Panc1 (cell line): Measurements from ENCODE around the gene CPM. TPM values are rescaled to one million over a fixed set of nuclear protein-coding genes. Genes with fewer than 3 reads are reported as not detected.

ENCODE experiments used
- ATAC-seq: fragments of 200-7000 bp; cut with Tn5 transposase; 2 replicates; pipeline ENCODE4 v1.9.1; 2020; ENCODE audit warnings: mild to moderate bottlenecking, moderate library complexity
- BruUV-seq: library from RNA; stranded (reverse); fragments of 400-500 nt; replicated peaks from 2 replicates; lab custom pipeline; 2021; lab: Mats Ljungman, UMichigan
- CTCF ChIA-PET: fragments of 300-600 bp; sonication (Branson Sonifier 250); formaldehyde crosslinking; loops from one replicate; lab custom pipeline; 2022; ENCODE audit warnings: antibody characterized with exemption; lab: Charles Lee
- POLR2A ChIA-PET: fragments of 300-600 bp; sonication (Branson Sonifier 250); formaldehyde crosslinking; loops from one replicate; lab custom pipeline; 2022; ENCODE audit warnings: antibody characterized with exemption; lab: Charles Lee
- DNase-seq: peaks from one replicate; pipeline ENCODE4 v3.0.0-alpha.2; 2010; ENCODE audit warnings: low read depth, low spot score
- H3K27ac ChIP-seq: 2 replicates; pipeline ENCODE4 v1.5.1; 2011; ENCODE audit warnings: mild to moderate bottlenecking, low read length, inconsistent platforms
- H3K27me3 ChIP-seq: fragments of 200-500 bp; sonication (Bioruptor generic); 2 replicates; pipeline ENCODE4 v1.6.0; 2014; ENCODE audit warnings: low read length, inconsistent platforms; ENCODE audit not compliant: control insufficient read depth, insufficient read depth
- H3K36me3 ChIP-seq: fragments of 200-500 bp; sonication (Bioruptor generic); 2 replicates; pipeline ENCODE4 v1.5.1; 2014; ENCODE audit warnings: inconsistent platforms, mild to moderate bottlenecking, low read length, moderate library complexity; ENCODE audit not compliant: control insufficient read depth, insufficient read depth
- H3K4me1 ChIP-seq: 2 replicates; pipeline ENCODE4 v1.5.1; 2011; ENCODE audit warnings: inconsistent platforms, mild to moderate bottlenecking, low read length, moderate library complexity; ENCODE audit not compliant: control insufficient read depth, insufficient read depth
- H3K4me3 ChIP-seq, 2 experiments: 2 replicates each; pipeline ENCODE4 v1.5.1; 2011 to 2012; ENCODE audit warnings: low read depth in 2 of 2, low read length in 2 of 2, mild to moderate bottlenecking in 2 of 2, inconsistent platforms in 1 of 2, moderate library complexity in 1 of 2
- H3K9me3 ChIP-seq: fragments of 200-500 bp; sonication (Bioruptor generic); 2 replicates; pipeline ENCODE4 v1.5.1; 2014; ENCODE audit warnings: low read depth, mild to moderate bottlenecking, inconsistent platforms, low read length, moderate library complexity; ENCODE audit not compliant: control insufficient read depth, insufficient read depth
- POLR2AphosphoS5 ChIP-seq: IDR thresholded peaks from 2 replicates; pipeline ENCODE4 v1.6.1; 2012; ENCODE audit warnings: mild to moderate bottlenecking, low read depth, low read length, moderate library complexity
- SIN3A ChIP-seq: IDR thresholded peaks from 2 replicates; pipeline ENCODE4 v1.6.1; 2012; ENCODE audit warnings: low read depth, mild to moderate bottlenecking, low read length, moderate library complexity, borderline replicate concordance; ENCODE audit not compliant: insufficient read depth
- TCF7L2 ChIP-seq: IDR thresholded peaks from 2 replicates; pipeline ENCODE4 v1.6.1; 2011; ENCODE audit warnings: mild to moderate bottlenecking, low read depth, low read length, inconsistent platforms
- in situ Hi-C: cut with HindIII; loops from 2 replicates; pipeline ENCODE4 v1.10.0; 2016; ENCODE audit warnings: low sequenced_read_pairs, low pct_unique_long_range_greater_than_20kb
- intact Hi-C: fragments of 100-400 bp; cut with micrococcal nuclease; formaldehyde crosslinking; loops from one replicate; pipeline ENCODE4 v1.10.0; 2022; ENCODE audit not compliant: unreplicated experiment
- total RNA-seq: library from RNA; stranded (reverse); gene quantifications from one replicate; pipeline ENCODE4 v1.2.1, GENCODE V29; 2021; ENCODE audit not compliant: unreplicated experiment
- TF ChIP-seq, protein P1 (sequence below): fragments of 450-650 bp; IDR thresholded peaks from 2 replicates; pipeline ENCODE4 v1.5.1; 2017; ENCODE audit warnings: mild to moderate bottlenecking
- TF ChIP-seq, protein P2 (sequence below), 2 experiments: IDR thresholded peaks; 2 replicates each; pipeline ENCODE4 v1.6.1; 2011 to 2012; ENCODE audit warnings: low read depth in 2 of 2, control low read depth in 1 of 2, low read length in 1 of 2, mild to moderate bottlenecking in 1 of 2, moderate library complexity in 1 of 2; ENCODE audit not compliant: insufficient read depth in 1 of 2

The CPM gene
- total RNA-seq, 1 experiment from 2014 or later, result 11.2 TPM

DNA sequence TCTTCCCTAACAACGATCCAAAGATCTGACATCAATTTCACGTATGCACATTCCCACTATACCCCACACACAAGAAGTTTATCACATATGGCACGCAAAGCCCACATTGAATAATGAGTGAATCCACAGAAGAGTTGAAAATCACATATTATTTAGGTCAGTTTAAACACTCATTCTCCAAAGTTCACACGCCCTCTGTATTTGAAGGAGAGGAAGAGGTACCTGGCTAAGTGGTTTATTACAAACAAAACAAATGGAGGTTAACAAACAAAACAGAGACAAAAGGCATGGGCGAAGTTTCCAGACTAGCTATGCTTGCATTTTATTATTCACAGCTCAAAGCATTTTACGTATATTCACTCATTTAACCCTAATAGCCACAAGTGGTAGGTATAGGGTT lies 41.8 kb downstream of the CPM start:
- Histone ChIP-seq H3K27me3 (no peaks in the 10 kb centered on the region), H3K9me3 (no peaks in the 10 kb centered on the region), H3K27ac (no peak overlapping the region), H3K36me3 (no peaks in the 10 kb centered on the region), H3K4me3 (no peak overlapping the region), H3K4me1 (no peaks in the 10 kb centered on the region)
- no peak for DNase-seq
- TF ChIP-seq SIN3A (no peak), TCF7L2 (no peak), POLR2AphosphoS5 (no peak)
- TF ChIP-seq, protein P1, sequence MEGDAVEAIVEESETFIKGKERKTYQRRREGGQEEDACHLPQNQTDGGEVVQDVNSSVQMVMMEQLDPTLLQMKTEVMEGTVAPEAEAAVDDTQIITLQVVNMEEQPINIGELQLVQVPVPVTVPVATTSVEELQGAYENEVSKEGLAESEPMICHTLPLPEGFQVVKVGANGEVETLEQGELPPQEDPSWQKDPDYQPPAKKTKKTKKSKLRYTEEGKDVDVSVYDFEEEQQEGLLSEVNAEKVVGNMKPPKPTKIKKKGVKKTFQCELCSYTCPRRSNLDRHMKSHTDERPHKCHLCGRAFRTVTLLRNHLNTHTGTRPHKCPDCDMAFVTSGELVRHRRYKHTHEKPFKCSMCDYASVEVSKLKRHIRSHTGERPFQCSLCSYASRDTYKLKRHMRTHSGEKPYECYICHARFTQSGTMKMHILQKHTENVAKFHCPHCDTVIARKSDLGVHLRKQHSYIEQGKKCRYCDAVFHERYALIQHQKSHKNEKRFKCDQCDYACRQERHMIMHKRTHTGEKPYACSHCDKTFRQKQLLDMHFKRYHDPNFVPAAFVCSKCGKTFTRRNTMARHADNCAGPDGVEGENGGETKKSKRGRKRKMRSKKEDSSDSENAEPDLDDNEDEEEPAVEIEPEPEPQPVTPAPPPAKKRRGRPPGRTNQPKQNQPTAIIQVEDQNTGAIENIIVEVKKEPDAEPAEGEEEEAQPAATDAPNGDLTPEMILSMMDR, result no peak
- TF ChIP-seq, protein P2, sequence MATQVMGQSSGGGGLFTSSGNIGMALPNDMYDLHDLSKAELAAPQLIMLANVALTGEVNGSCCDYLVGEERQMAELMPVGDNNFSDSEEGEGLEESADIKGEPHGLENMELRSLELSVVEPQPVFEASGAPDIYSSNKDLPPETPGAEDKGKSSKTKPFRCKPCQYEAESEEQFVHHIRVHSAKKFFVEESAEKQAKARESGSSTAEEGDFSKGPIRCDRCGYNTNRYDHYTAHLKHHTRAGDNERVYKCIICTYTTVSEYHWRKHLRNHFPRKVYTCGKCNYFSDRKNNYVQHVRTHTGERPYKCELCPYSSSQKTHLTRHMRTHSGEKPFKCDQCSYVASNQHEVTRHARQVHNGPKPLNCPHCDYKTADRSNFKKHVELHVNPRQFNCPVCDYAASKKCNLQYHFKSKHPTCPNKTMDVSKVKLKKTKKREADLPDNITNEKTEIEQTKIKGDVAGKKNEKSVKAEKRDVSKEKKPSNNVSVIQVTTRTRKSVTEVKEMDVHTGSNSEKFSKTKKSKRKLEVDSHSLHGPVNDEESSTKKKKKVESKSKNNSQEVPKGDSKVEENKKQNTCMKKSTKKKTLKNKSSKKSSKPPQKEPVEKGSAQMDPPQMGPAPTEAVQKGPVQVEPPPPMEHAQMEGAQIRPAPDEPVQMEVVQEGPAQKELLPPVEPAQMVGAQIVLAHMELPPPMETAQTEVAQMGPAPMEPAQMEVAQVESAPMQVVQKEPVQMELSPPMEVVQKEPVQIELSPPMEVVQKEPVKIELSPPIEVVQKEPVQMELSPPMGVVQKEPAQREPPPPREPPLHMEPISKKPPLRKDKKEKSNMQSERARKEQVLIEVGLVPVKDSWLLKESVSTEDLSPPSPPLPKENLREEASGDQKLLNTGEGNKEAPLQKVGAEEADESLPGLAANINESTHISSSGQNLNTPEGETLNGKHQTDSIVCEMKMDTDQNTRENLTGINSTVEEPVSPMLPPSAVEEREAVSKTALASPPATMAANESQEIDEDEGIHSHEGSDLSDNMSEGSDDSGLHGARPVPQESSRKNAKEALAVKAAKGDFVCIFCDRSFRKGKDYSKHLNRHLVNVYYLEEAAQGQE (IDR thresholded peaks at IDR 0.05; ENCODE audit: insufficient read depth in 1 of 2, low read depth in 2 of 2, low read length in 1 of 2), result no peak
- ATAC-seq, result no peak
- ChIA-PET POLR2A (no interaction called here), CTCF (no interaction called here)
- in situ Hi-C loops (no loop called here), intact Hi-C loops (no loop called here)
- no TSS peak for BruUV-seq

DNA sequence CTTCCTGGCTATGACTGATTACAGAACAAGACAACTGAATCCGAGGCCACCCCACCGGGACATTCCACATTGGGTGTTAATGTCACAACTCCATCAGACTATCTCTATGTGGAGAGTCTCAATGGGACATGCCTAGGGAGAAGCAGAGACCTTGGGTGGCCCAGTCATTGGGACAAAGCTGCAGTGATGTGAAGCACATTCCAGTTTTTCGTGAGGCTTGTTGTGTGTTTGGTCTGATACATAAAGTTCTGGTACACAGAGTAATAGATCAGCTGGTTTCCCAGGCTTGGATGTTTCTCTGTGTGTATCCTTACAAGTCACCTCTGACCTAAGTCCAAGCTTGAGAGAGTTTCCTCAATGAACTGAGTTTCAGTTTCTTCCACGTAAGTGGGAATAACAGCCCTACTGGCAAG lies 42.3 kb downstream of the CPM start:
- Histone ChIP-seq H3K4me3 (no peak overlapping the region), H3K27ac (no peak overlapping the region), H3K9me3 (no peaks in the 10 kb centered on the region), H3K4me1 (no peaks in the 10 kb centered on the region), H3K36me3 (no peaks in the 10 kb centered on the region), H3K27me3 (no peaks in the 10 kb centered on the region)
- in situ Hi-C loops, result no loop called here
- no TSS peak for BruUV-seq
- TF ChIP-seq POLR2AphosphoS5, result no peak
- no peak for TF ChIP-seq TCF7L2
- TF ChIP-seq, protein P1, result no peak
- no peak for TF ChIP-seq SIN3A
- TF ChIP-seq, protein P2 (IDR thresholded peaks at IDR 0.05; ENCODE audit: insufficient read depth in 1 of 2, low read depth in 2 of 2, low read length in 1 of 2), result no peak
- ChIA-PET POLR2A (no interaction called here), CTCF (no interaction called here)
- ATAC-seq (no peak), DNase-seq (no peak)
- intact Hi-C loops, result no loop called here
